Activated CD8-positive, alpha-beta memory T cell treated with anti-CD3 and anti-CD28 coated beads, Interleukin-2, amount 10 ng/mL, durations not matched to agents 7 days and 5 days (primary cell): ENCODE data around the gene AOPEP. TPM values are rescaled to one million over a fixed set of nuclear protein-coding genes. Genes with fewer than 3 reads are reported as not detected.
A peak's percentile ranks its signal among the peaks of the same experiment; 100 is the strongest.
"Not testable (repeated sequence)": the region's sequence is repeated elsewhere in the genome, so short reads cannot be mapped to it uniquely, and the experiment has no call there.

Source experiments
- ATAC-seq: fragments of 150-1000 bp; cut with Tn5 transposase; one replicate; pipeline ENCODE4 v1.10.0; 2021; ENCODE audit warnings: moderate library complexity
- CTCF ChIA-PET: fragments of 350-600 bp; sonication (Branson Sonifier 250); formaldehyde crosslinking; loops from one replicate; lab custom pipeline; 2021; ENCODE audit warnings: antibody characterized with exemption; lab: Charles Lee
- DNase-seq: peaks from one replicate; pipeline ENCODE4 v3.0.0-alpha.2; 2020
- H3K27ac Mint-ChIP-seq: one replicate; pipeline ENCODE4 v1.8.0; 2021; ENCODE audit warnings: mild to moderate bottlenecking, mixed read lengths
- H3K27me3 Mint-ChIP-seq: one replicate; pipeline ENCODE4 v1.8.0; 2021; ENCODE audit warnings: mixed read lengths
- H3K36me3 Mint-ChIP-seq: one replicate; pipeline ENCODE4 v1.8.0; 2021; ENCODE audit warnings: mild to moderate bottlenecking, mixed read lengths
- H3K4me1 Mint-ChIP-seq: one replicate; pipeline ENCODE4 v1.8.0; 2021; ENCODE audit warnings: mixed read lengths
- H3K4me3 Mint-ChIP-seq: one replicate; pipeline ENCODE4 v1.8.0; 2021; ENCODE audit warnings: mild to moderate bottlenecking, moderate library complexity, mixed read lengths
- H3K9me3 Mint-ChIP-seq: one replicate; pipeline ENCODE4 v1.8.0; 2022; ENCODE audit warnings: low read depth, mixed read lengths
- total RNA-seq, 2 experiments: library from RNA; stranded (reverse); gene quantifications; one replicate each; pipeline ENCODE4 v1.2.3, GENCODE V29; 2021

The AOPEP gene
- total RNA-seq, 2 experiments from 2014 or later = 9.8 to 13.7 TPM

- H3K27me3 Mint-ChIP-seq = peaks cover 14% of the 10 kb centered on the region
- DNase-seq (no peak), ATAC-seq (no peak)
- H3K9me3 Mint-ChIP-seq = no peaks in the 10 kb centered on the region
- H3K27ac Mint-ChIP-seq = no peak overlapping the region
- peaks cover 22% of the 10 kb centered on the region for H3K36me3 Mint-ChIP-seq
- CTCF ChIA-PET = interaction anchor here (0.6 to 1.5 kb wide), 3 partner anchors 9 to 1518 kb away, joined by 3 to 5 read pairs (median 4); no protein-coding TSS in a partner anchor
- H3K4me1 Mint-ChIP-seq = peaks cover 38% of the 10 kb centered on the region
- H3K4me3 Mint-ChIP-seq = no peak overlapping the region
Observed at GRCh38 chr9:94872083-94872833, 145.8 kb downstream of the AOPEP start.

GRCh38 chr9:94872891-94873511, 146.5 kb downstream of the AOPEP start:
- no peak for ATAC-seq
- no peak for DNase-seq
- CTCF ChIA-PET = interaction anchor here (1.5 kb wide), 1 partner anchor 8 kb away, joined by 3 read pairs; no protein-coding TSS in a partner anchor
- no peak overlapping the region for H3K4me3 Mint-ChIP-seq
- no peaks in the 10 kb centered on the region for H3K9me3 Mint-ChIP-seq
- H3K27ac Mint-ChIP-seq = no peak overlapping the region
- peaks cover 24% of the 10 kb centered on the region for H3K36me3 Mint-ChIP-seq
- peaks cover 43% of the 10 kb centered on the region for H3K4me1 Mint-ChIP-seq
- H3K27me3 Mint-ChIP-seq = peaks cover 14% of the 10 kb centered on the region

DNA sequence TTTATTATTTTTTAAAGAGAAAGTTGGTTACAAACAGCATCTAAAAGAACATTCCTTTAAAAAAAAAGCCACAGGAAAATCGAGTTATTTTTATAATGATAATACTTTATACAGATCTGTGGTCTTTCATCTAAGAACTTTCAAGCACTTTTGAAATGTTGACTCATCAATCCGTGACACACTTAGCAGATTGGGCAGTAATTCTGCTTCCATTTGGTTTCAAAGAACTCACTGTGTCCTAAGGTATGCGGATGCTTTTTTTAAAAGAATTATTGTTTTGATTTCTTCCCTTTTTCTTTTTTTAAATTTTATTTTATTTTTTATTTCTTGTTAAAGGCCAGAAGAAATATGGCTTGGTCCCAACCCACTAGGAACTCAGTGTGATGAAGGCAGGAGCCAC, 147.8 kb downstream of the AOPEP start:
- Mint-ChIP-seq H3K27me3 (peaks cover 14% of the 10 kb centered on the region), H3K27ac (no peak overlapping the region), H3K4me1 (peaks cover 55% of the 10 kb centered on the region), H3K36me3 (peaks cover 35% of the 10 kb centered on the region), H3K4me3 (no peak overlapping the region), H3K9me3 (no peaks in the 10 kb centered on the region)
- CTCF ChIA-PET = no interaction called here
- no peak for DNase-seq
- no peak for ATAC-seq

GRCh38 chr9:94875300-94876020, 149.0 kb downstream of the AOPEP start:
- peaks cover 14% of the 10 kb centered on the region for H3K27me3 Mint-ChIP-seq
- H3K4me3 Mint-ChIP-seq = no peak overlapping the region
- H3K4me1 Mint-ChIP-seq = peaks cover 55% of the 10 kb centered on the region
- H3K27ac Mint-ChIP-seq = peak overlapping the region; percentile 33
- ATAC-seq (no peak), DNase-seq (no peak)
- H3K36me3 Mint-ChIP-seq = peaks cover 34% of the 10 kb centered on the region
- CTCF ChIA-PET = interaction anchor here (0.7 to 1.1 kb wide), 2 partner anchors 9 to 94 kb away, joined by 3 read pairs; no protein-coding TSS in a partner anchor
- no peaks in the 10 kb centered on the region for H3K9me3 Mint-ChIP-seq

- Mint-ChIP-seq H3K4me1 (peaks cover 40% of the 10 kb centered on the region), H3K27ac (peak overlapping the region; percentile 78), H3K4me3 (peak overlapping the region; percentile 28), H3K36me3 (peaks cover 23% of the 10 kb centered on the region)
- H3K9me3 Mint-ChIP-seq, H3K27me3 Mint-ChIP-seq: not testable (repeated sequence)
- ATAC-seq (peak; percentile 79), DNase-seq (peak; percentile 67)
- CTCF ChIA-PET = interaction anchor here (0.8 to 1.5 kb wide), 4 partner anchors 11 to 197 kb away, joined by 3 to 4 read pairs (median 4); no protein-coding TSS in a partner anchor
Observed at GRCh38 chr9:94878804-94879203, 152.3 kb downstream of the AOPEP start.

DNA sequence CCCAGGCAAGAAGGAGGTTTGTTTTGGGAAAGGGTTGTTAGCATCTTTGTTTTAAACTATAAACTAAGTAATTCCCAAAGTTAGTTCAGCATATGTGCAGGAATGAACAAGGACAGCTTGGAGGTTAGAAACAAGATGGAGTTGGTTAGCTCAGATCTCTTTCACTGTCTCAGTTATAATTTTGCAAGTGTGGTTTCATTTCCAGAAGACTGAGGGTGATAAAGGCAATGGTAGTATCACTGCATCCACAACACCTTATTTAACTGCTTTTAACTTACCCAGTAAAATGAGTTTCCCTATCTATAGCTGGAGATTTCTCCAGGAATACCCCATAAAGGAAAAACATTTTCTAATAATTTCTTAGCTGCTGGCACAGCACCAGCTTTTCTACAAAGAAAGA, 152.7 kb downstream of the AOPEP start:
- H3K4me3 Mint-ChIP-seq = peak overlapping the region; percentile 28
- ATAC-seq = peak; percentile 43

DNA sequence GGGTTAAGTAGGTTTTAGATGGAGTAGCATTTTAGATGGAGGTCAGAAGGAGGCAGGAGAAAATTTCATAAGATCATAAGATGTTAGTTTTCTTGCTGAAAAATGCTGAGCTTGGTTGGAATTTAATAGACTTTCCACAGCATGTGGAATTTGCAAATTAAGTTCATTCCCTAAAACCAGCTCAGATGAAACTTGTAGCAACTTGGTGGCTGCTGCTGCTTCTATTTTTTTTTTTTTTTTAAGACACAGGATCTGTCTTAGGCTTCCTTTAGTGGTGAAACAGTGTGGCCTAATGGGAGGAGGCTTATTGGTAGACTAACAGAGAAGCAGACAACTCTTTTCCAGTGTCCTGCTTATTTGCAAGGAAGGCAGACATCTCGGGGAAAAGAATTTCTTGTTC, 154.5 kb downstream of the AOPEP start:
- peaks cover 32% of the 10 kb centered on the region for H3K4me1 Mint-ChIP-seq
- DNase-seq (no peak), ATAC-seq (no peak)
- peaks cover 18% of the 10 kb centered on the region for H3K36me3 Mint-ChIP-seq
- no peak overlapping the region for H3K4me3 Mint-ChIP-seq
- CTCF ChIA-PET = interaction anchor here (1.2 kb wide), 1 partner anchor 9 kb away, joined by 3 read pairs; no protein-coding TSS in a partner anchor
- peaks cover 3% of the 10 kb centered on the region for H3K27me3 Mint-ChIP-seq
- H3K9me3 Mint-ChIP-seq = no peaks in the 10 kb centered on the region
- no peak overlapping the region for H3K27ac Mint-ChIP-seq

More for the DNA sequence above, 152.7 kb downstream of the AOPEP start:
- Mint-ChIP-seq H3K9me3 (no peaks in the 10 kb centered on the region), H3K4me1 (peaks cover 40% of the 10 kb centered on the region), H3K36me3 (peaks cover 23% of the 10 kb centered on the region), H3K27ac (peak overlapping the region; percentile 78), H3K27me3 (peaks cover 3% of the 10 kb centered on the region)
- DNase-seq = no peak
- CTCF ChIA-PET = interaction anchor here (0.8 to 1.5 kb wide), 2 partner anchors 96 to 197 kb away, joined by 4 read pairs; no protein-coding TSS in a partner anchor

DNA sequence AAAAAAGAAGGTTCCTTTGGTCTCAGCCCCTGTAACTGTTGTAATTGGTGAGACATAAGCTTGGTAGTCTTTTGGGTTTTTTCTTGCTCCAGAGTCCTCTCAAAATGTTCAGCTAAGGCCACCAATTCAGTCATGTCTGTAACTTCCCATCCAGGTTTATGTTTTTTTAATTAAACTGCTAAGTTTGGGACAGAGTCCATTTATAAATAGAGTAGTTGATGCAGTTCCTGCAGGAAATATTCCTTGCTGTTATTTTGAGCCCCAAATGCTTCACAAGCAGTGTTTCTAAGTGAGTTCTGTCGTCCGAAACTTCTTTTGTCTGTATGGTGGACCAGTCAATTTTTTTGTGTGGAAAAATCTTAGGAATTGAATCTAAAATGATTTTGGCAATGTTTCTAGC, 155.0 kb downstream of the AOPEP start:
- Mint-ChIP-seq H3K4me3 (no peak overlapping the region), H3K27ac (no peak overlapping the region), H3K4me1 (peaks cover 32% of the 10 kb centered on the region), H3K27me3 (peaks cover 3% of the 10 kb centered on the region), H3K9me3 (no peaks in the 10 kb centered on the region), H3K36me3 (peaks cover 17% of the 10 kb centered on the region)
- CTCF ChIA-PET = interaction anchor here (1.2 kb wide), 1 partner anchor 9 kb away, joined by 3 read pairs; no protein-coding TSS in a partner anchor
- DNase-seq (no peak), ATAC-seq (no peak)

DNA sequence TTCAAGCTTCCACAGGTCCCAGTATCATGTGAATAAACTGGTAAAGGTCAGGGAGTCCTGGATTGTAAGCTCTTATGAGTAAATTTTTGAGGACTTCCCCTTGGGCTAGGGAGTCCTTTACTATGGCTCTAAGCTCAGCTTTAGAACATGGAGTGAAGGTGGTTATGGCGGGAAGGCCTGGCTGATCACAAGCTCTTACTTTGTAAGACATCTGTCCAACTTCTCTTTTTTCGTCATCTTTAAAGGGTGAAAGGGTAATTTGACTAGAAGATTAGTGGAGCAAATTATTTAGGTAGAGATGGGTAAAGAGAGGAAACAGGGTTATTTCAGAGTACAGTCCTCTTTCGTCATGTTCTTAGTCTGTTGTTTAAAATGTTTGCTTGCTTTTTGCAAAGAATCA, 155.4 kb downstream of the AOPEP start:
- H3K4me1 Mint-ChIP-seq = peaks cover 32% of the 10 kb centered on the region
- H3K36me3 Mint-ChIP-seq = peaks cover 13% of the 10 kb centered on the region
- CTCF ChIA-PET = interaction anchor here (1.2 kb wide), 1 partner anchor 10 kb away, joined by 3 read pairs; no protein-coding TSS in a partner anchor
- peaks cover 3% of the 10 kb centered on the region for H3K27me3 Mint-ChIP-seq
- ATAC-seq (no peak), DNase-seq (no peak)
- H3K9me3 Mint-ChIP-seq = no peaks in the 10 kb centered on the region
- no peak overlapping the region for H3K4me3 Mint-ChIP-seq
- no peak overlapping the region for H3K27ac Mint-ChIP-seq

DNA sequence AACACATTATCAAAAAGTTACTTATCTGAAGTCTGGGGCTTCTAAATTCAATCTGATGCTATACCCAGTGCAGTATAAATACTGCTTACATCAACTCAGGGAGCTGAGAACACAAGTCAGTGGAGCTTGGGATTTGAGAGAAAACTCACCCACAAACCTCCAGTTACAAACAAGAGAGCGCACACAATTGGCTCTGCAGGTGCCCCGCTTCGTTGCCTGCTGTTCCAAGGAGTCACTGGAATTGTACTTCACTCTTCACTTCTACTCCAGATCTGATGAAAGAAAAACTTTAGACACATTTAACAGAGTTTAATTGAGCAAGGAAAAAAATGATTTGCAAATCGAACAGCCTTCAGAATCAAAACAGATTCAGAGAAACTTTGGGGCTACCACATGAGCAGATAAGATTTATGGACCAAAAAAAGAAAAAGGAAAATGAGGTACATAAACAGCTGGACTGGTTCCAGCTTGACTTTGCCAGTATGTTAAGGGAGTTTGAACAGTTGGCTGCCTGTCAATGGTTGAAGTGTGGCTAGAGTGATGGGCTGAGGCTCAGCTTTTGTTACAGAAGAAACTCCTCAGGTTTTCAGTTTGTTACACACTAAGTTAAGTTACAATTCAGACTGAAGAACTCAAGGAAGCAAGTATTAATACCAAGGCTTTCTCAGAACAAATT, 156.6 kb downstream of the AOPEP start:
- H3K9me3 Mint-ChIP-seq = no peaks in the 10 kb centered on the region
- ATAC-seq (no peak), DNase-seq (no peak)
- peaks cover 10% of the 10 kb centered on the region for H3K36me3 Mint-ChIP-seq
- CTCF ChIA-PET = no interaction called here
- H3K27me3 Mint-ChIP-seq = peaks cover 3% of the 10 kb centered on the region
- no peak overlapping the region for H3K27ac Mint-ChIP-seq
- no peak overlapping the region for H3K4me3 Mint-ChIP-seq
- peaks cover 26% of the 10 kb centered on the region for H3K4me1 Mint-ChIP-seq

DNA sequence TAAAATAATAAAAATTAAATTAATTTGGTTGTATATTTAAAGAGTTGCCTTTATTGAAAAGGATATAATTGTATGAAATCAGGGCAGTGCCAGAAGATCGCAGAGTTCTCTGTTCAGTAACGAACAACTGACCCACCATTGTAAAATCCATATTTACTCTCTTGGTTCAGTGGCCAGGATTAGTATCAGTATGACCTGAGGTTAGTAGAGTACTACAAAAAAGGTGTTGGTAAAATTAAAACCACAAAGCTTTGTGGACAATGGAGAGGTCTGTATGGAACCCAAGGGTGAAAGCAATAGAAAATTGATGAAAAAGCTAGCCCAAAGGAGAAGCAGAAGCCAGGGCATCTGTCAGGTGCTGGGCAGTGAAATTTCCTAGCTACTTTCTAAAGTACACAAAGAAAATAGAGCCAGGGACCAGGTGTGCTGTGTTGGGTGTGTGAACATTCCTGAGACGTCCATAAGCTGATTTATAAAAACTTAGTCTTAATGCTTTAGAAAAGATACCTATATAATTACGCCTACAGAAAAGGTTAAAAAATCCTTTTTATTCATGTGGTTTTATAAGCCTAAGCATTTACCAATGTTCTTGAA, 159.5 kb downstream of the AOPEP start:
- Mint-ChIP-seq H3K27me3 (no peaks in the 10 kb centered on the region), H3K4me3 (no peak overlapping the region), H3K36me3 (peaks cover 10% of the 10 kb centered on the region), H3K4me1 (peaks cover 2% of the 10 kb centered on the region), H3K27ac (no peak overlapping the region), H3K9me3 (peaks cover 7% of the 10 kb centered on the region)
- DNase-seq (no peak), ATAC-seq (no peak)
- CTCF ChIA-PET = interaction anchor here (1.0 kb wide), 1 partner anchor 103 kb away, joined by 3 read pairs; no protein-coding TSS in a partner anchor

- Mint-ChIP-seq H3K4me3 (no peak overlapping the region), H3K9me3 (peaks cover 20% of the 10 kb centered on the region), H3K27me3 (no peaks in the 10 kb centered on the region), H3K36me3 (peaks cover 23% of the 10 kb centered on the region), H3K27ac (no peak overlapping the region), H3K4me1 (no peaks in the 10 kb centered on the region)
- CTCF ChIA-PET = no interaction called here
- no peak for DNase-seq
- ATAC-seq = no peak
Observed at GRCh38 chr9:94887721-94888120, 161.2 kb downstream of the AOPEP start.
